ENCODE results near the gene EFEMP1.
A peak's percentile ranks its signal among the peaks of the same experiment; 100 is the strongest.

The EFEMP1 gene

GRCh38 chr2:55883829-55884228, 39.8 kb downstream of the EFEMP1 start:
- TF ChIP-seq CTCF (IDR thresholded peaks at IDR 0.05; ENCODE audit: low read length, missing control alignments) = no peak
- H3K4me3 ChIP-seq (replicated peaks; ENCODE audit: low read depth, low read length) = no peak overlapping the region
- no peak for DNase-seq (ENCODE audit: low read depth)

DNA sequence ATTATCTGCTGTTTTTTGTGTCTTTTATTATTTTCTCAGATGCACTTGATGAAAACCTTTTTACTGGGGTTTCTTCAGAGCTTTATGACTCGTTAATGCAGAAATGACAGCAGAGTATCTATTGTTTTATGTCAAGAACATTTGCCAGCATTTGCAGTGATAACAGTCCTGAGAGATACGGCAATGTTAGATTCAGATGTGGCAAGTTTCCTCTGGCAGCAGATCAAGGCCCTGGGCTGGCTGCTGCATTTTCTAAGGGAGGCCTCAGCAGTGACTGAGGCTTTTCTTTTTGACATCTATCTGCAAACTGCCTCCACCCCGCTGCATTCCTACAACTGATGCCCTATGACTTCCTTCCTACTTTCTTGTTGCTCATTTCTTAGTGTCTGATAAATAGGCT, 40.2 kb downstream of the EFEMP1 start:
- H3K4me3 ChIP-seq (replicated peaks; ENCODE audit: low read depth, low read length) = no peak overlapping the region
- DNase-seq (ENCODE audit: low read depth) = peak; percentile 86
- no peak for TF ChIP-seq CTCF (IDR thresholded peaks at IDR 0.05; ENCODE audit: low read length, missing control alignments)

GRCh38 chr2:55882954-55883353, 40.6 kb downstream of the EFEMP1 start:
- no peak overlapping the region for H3K4me3 ChIP-seq (replicated peaks; ENCODE audit: low read depth, low read length)
- DNase-seq (ENCODE audit: low read depth) = no peak
- no peak for TF ChIP-seq CTCF (IDR thresholded peaks at IDR 0.05; ENCODE audit: low read length, missing control alignments)

DNA sequence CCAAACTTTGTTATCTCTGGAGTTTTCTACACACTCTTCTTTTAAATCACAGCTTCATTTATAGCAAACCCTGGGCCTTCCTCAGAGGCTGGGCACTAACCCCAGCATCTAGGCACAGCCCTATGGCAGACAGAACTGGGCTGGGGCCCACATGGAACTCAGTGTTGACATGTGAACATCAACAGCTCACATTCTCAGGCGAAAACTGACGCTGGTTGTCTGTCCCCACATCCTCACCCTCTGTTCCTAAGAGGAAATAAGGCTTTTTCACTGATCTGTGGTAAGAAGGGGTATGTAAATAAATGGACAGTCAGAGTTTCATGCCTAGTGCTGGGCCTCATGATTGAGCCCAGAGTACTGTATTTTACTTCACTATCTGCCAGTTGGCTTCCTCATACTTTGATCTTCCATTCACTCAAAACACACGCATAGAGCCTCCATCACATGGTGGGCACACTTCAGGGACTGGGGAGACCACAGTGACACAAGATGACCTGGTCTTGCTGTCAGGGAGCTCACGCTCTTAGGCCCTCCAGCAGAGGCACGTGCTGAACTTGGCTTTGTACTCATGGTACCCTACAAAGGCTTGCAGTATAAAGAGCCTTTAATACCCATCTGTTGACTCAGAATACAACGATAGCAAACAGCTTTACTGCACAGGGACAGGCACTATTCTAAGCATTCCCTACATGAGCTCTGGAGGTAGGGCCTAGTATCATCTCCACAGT, 43.0 kb downstream of the EFEMP1 start:
- no peak overlapping the region for H3K4me3 ChIP-seq (replicated peaks; ENCODE audit: low read depth, low read length)
- TF ChIP-seq CTCF (IDR thresholded peaks at IDR 0.05; ENCODE audit: low read length, missing control alignments) = no peak
- DNase-seq (ENCODE audit: low read depth) = peak; percentile 87

DNA sequence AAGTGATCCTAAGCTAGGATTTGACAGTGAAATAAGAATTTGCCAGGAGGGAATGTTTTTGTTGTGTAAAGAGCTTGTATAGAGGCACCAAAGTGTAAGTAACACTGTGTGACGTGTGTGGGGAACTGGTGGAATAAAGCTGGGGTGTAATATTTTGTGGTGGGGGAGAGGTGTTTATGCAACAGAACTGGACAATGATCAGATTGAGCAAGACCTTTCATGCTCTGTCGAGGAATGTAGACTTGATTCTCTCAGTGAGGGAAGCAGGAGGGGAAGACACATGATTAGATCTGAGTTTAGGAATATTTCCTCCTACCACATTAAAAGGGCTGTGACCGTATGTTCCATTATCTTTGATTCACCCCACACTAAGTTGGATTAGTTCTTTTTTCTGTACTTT, 43.6 kb downstream of the EFEMP1 start:
- H3K4me3 ChIP-seq (replicated peaks; ENCODE audit: low read depth, low read length) = no peak overlapping the region
- TF ChIP-seq CTCF (IDR thresholded peaks at IDR 0.05; ENCODE audit: low read length, missing control alignments) = no peak
- DNase-seq (ENCODE audit: low read depth) = peak; percentile 95

DNA sequence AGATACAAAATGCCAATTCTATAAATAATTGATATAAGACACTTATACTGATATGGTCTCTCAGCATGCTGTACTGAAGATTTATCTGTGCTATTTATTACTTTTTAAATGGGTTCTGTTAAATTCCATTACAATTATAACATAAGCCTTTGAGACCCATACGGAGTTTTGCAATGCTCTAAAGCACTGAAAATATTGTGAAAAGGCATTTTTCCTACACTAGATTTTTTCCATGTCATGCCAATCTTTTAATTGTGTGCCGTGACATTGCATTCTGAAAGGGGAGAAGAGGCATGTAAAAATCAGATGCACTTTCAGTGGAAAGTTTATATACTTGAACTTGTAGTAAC, 46.5 kb downstream of the EFEMP1 start:
- no peak for TF ChIP-seq CTCF (IDR thresholded peaks at IDR 0.05; ENCODE audit: low read length, missing control alignments)
- DNase-seq (ENCODE audit: low read depth) = no peak

DNA sequence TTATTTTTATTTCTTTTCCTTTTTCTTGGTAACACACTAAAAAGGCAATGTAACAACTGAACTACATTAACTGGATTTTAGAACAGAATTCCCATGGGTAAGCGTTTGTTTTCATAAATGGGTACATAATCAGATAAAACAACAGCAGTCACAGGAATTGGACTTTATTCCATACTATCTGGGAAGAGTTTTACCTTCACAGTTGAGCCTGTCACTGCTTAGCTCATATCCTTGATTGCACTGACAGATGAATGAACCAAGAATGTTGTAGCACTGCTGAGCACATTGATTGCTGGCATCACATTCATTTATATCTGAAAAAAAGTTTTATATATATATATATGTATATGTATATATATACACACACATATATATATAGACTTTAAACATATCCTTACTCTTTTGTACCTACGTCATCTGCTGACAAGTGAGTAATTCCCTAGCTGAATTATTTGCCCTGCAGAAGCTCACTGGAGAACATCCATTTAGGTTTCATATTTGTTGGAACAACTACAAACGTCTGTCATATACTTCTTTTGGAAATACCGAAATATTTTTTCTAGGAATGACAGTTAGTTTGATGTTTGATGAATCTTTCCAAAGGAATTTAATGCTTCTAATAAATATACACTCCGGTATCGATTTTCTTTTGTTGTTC, 47.0 kb downstream of the EFEMP1 start:
- no peak overlapping the region for H3K4me3 ChIP-seq (replicated peaks; ENCODE audit: low read depth, low read length)
- DNase-seq (ENCODE audit: low read depth) = no peak
- no peak for TF ChIP-seq CTCF (IDR thresholded peaks at IDR 0.05; ENCODE audit: low read length, missing control alignments)

More for the DNA sequence above, 46.5 kb downstream of the EFEMP1 start:
- no peak overlapping the region for H3K4me3 ChIP-seq (replicated peaks; ENCODE audit: low read depth, low read length)
